GM19035 (cell line): Measurements from ENCODE around the gene CDC42SE1.
A peak's percentile ranks its signal among the peaks of the same experiment; 100 is the strongest.

ENCODE experiments used
- ATAC-seq: cut with Tn5 transposase; IDR thresholded peaks from one replicate; pipeline ENCODE4 v1.9.1; 2021; ENCODE audit not compliant: unreplicated experiment

CDC42SE1 gene

DNA sequence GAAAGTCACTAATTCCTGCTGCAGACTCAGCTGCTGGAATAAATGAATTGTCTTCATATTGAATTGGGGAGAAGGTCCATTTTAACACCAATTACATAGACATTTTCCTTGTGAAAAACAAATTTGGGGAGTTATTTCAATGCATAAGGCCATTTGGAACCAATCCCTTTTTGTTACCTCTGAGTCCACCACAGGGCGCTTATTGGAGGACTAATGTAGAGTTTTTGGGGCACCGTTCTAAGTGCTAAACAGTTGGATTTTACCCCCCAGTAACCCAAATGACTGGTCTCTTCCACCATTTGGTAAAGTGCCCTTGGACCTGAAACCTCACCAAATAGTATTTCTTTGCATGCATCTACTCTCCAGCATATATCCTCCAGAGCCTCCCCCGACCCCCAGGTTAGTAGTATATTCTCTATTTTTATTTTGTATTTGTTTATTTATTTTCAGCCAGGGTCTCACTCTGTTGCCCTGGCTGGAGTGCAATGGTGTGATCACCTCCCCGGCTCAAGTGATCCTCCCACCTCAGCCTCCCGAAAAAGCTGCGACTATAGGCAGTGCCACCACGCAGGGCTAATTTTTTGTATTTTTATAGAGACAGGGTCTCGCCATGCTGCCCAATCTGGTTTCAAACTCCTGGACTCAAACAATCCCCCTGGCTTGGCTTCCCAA lies 49.6 kb downstream of the CDC42SE1 start:
- no peak for ATAC-seq

DNA sequence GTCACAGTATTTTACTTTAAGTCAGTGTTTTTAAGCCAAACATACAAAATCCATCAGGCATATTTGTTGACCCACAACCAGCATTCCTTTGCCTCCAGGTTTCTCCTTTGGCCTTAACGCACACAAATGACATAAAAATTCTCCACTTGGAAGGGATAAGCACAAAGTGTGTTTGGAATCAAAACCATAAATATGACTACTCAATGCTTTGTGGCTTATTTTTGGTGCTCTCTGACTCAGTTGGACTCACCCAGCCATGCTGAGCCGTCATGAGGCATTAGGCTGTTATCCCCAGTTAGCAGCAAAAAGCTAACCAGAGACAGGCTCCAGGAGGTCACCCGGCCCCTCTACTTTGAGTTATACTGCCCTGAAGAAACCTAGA lies 50.2 kb downstream of the CDC42SE1 start:
- ATAC-seq = no peak

DNA sequence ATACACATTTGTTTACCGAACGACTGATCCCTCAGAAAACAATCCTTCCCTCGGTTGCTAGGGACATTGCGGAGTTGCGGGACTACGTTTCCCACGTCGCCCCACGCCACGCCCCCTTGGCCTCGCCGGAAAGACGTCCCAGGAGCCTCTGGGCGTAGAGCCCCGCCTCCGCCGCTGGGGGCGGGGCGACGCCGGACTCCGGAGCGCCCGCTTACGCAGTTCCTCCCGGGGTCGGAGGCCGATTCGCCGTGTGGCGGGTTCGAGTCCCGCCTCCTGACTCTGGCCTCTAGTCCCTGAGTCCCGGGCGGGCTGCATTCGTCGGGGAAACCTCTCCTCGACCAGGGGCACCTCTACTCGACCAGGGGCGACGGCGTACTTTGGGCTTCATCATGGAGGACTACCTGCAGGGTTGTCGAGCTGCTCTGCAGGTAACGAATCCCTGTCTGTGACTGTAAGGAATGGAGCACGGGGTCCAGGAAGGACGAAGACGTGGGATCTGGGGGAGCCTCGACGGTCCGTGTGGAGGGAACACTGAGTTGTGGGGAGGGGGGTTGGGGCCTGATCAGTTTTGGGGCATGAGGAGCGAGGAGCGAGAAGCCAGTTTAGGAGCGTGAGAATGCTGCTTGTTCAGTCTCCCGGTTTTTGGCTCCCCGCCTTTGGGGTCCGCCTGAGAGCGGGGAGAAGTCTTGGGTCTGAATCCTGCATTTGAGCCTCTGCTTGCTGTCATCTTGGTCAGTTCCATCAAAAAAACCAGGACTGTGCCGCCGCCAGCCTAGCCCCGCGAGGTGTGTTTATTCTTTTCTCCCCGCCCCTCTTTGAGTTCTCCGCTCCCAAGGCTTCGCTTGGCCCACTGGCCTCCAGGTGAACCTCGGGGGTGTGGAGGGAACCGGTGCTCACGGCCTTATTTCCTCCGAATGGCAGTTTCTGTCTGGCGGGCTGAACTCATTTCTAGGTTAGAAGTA lies 50.9 kb downstream of the CDC42SE1 start, which contains the start of gene PRUNE1:
Gene PRUNE1, plus strand, starts transcription at position 206 of the 962 bp plus-strand sequence. Its CDS starts 184 bp downstream, at position 390.
- ATAC-seq = peak; percentile 75

DNA sequence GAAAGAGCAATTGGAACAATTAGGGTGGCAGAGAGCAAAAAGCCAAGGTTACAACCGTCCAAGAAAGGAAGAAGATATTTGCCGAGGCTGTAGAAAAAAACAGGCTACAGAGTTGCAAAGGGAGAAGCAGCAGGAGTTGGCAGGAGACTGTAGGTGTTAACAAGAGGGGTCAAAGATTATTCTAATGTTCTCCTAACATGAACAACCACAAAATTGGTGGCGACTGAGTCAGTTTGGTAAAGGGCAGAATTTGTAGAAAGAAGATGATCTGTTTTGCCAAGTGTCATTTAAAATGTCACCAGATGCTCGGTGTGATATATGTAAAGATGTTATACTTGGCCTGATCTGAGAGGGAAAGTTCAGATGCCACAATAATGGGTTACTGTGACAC lies 51.6 kb downstream of the CDC42SE1 start:
- no peak for ATAC-seq

DNA sequence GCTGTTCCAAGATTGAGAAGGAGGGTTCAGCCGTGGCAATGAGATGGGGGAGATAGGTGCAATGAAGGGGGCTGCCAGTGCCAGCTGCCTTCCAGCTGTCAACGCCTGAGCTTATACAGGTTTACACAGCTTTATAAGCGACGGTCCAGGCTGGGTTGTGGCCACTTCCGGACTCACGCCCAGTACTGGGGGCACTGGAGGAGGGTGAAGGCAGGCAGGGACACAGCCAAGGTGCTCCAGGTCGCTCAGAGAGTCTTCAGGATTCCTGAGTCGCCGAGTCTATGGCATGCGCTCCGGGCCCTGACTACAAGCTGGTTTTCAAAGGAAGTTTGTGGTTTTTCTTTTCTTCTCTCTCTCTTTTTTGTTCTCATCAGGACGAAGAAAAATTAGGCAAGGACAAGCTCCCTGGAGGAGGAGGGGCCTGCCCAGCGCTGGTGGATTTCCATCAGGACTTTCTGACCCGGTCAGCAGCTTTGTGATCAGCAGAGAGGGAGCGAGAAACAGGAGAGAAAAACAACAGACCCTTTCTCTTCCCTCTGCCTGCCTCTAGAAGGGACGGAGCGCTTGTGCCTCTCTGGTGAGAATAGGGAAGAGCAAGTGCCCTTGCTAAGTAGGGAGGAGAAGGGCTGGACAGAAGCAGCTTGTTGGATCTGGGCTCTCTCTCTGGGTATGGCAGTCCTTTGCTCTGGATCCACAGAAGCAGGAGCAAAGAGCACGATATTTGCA lies 52.9 kb downstream of the CDC42SE1 start, which contains the start of gene MINDY1:
Gene MINDY1, minus strand, starts transcription at position 576 of the 726 bp plus-strand sequence. CDS start 4,285 bp downstream, outside the sequence.
- ATAC-seq = peak; percentile 45

DNA sequence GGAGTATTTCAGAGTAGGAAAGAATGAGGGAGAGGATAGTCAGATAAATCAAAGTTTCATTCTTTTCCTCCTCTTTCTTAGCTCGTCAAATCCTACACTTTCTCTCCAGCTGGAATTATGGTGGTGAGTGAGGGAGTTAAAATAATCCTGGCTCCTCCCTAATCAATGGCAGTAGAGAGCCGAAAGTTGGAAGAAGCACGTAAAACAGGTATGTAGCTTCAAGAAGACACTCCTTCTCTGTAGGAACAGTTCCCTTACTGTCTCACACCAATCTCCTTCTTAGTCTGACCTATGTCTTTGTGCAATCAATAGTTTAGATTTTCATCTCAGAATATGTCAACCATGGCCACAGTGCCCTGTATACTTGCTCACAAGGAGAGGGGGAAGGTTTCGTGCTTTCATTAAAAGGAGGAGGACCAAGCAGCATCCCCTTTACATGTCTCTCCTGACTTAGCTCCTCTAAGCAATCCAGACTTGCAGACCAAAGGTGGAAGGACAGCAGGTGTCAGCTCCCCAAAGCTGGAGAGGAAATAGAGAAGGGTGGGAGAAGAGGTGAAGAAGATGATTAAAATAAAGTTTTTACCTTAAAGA lies 53.6 kb downstream of the CDC42SE1 start:
- ATAC-seq = no peak

DNA sequence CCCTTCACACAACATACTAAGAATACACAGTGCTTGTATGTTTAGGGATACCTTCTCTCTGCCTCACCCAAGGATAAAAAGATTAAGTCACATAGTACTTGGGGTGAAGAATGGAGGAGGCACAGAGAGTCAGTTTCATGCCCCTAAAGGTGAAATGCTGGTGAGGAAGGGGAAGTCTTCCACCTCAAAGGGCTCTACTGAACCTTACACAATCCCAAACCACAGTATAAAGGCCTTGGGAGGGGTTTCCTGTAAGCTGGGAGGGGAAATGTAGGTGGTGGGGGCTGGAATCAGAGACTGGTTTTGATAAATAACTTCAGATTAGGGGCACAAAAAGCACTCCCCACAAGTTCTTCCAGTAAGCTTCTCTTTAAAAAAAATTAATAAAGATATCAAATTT lies 56.2 kb downstream of the CDC42SE1 start:
- no peak for ATAC-seq

DNA sequence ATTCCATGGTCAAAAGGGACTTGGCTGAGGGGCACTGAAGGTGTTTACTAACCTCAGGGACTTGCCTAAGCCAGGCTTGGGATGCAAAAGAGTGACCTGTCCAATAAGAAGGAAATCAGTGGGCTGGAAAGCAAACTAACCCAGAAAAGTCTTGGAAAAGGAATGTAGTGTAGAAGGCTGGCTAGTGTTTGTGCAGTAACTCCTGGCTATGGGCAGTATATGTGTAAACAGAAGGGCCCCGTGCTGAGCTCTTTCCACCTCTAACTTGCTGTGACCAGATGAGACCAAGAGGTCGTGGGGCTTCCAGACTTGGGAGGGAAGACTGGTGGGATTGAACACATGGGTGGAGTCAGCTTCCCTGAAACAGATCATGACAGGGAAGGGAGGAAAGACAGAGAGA lies 56.8 kb downstream of the CDC42SE1 start:
- ATAC-seq = no peak

DNA sequence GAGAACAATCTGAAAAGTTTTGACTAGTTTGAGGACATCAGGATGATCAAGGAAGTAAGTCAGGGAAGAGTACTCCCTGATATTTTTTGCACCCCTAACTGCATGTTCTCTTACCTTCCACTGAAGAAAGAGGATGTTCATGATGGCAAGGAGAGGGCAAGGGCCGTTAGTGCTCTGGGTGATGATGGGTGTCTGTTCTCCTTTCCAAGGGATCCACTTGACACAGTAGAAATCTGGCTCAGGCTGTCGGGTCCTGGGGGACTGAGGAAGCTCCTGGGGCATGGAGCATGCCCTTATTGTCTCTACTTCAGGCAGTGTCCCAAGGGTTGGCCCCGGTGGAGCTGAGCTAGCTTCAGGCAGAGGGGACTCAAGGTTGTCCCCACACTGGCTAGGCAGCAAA lies 57.4 kb downstream of the CDC42SE1 start:
- ATAC-seq = no peak

DNA sequence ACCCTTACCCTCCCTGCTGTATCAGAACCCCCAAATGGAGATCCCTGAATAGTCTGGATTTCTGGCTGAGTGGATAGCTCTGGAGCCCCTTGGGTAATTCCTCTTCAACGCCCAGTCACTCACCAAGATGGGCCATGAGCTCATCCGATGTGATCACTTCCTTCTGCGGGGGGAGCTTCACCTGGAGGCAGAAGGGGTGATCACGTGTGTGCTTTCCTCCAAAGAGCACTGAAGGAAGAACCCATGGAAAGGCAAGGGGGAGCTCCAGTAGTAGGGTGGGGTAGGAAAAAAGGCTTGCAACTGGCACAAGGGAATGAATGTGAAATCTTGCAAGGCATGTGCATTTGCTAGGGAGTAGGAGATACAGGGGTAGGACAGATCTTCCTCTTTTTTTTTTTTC lies 57.8 kb downstream of the CDC42SE1 start:
- ATAC-seq = no peak
